ENCODE data around the gene GIT2.

GRCh38 chr12:109951136-109951535 lies 45.0 kb downstream of the GIT2 start:
- no peak for TF ChIP-seq CTCF (IDR thresholded peaks at IDR 0.05)
- no peak for TF ChIP-seq POLR2A (IDR thresholded peaks at IDR 0.05)
